DMS 273 (cell line): ENCODE measurements around the gene NKAP.
A peak's percentile ranks its signal among the peaks of the same experiment; 100 is the strongest.
"Not testable (repeated sequence)": the region's sequence is repeated elsewhere in the genome, so short reads cannot be mapped to it uniquely, and the experiment has no call there.

ENCODE experiments used
- DNase-seq: peaks from one replicate; lab custom pipeline; 2025; ENCODE audit not compliant: unreplicated experiment; lab: John Stamatoyannopoulos, UW

The NKAP gene

DNA sequence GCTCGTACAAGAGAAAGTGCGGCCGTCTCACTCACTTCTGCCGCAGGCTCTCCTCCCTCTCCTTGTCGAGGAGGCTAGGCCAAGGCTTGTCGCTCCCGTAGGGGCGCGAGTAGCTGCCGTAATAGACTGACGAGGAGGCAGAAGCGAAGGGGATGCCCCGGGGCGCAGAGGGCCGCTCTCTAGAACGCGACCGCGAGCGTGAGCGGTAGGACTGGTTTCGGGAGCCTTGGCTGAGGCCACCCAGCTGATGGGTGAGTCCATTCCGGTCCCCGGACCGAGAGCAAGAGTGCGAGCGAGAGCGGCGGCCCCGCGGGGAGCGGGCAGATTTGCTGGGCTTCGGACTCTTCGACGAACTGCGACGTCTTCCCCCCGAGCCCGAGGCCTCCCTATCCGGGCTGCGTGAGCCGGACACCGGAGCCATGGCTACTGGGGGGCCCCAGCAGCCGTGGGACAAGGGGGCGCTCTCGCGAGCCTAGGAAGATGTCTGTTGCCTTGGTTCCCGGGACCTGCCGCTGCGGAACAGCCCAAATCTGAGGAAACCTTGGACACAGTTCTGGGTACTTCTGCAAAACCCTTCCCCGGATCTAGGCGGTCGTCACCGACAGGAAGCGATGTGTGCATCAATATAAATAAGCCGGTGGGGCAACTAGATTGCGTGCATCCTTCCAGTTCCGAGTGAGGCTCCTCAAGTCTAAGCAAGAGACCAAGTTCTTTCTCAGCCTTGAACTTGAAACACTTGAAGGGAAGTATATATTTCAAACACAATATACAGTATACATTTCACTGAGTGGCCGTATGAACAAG, at the start of gene NKAP:
Gene NKAP (minus strand): TSS at position 567 of the 804 bp plus-strand sequence. CDS start 146 bp downstream, at position 421.
- peak; percentile 96 for DNase-seq

DNA sequence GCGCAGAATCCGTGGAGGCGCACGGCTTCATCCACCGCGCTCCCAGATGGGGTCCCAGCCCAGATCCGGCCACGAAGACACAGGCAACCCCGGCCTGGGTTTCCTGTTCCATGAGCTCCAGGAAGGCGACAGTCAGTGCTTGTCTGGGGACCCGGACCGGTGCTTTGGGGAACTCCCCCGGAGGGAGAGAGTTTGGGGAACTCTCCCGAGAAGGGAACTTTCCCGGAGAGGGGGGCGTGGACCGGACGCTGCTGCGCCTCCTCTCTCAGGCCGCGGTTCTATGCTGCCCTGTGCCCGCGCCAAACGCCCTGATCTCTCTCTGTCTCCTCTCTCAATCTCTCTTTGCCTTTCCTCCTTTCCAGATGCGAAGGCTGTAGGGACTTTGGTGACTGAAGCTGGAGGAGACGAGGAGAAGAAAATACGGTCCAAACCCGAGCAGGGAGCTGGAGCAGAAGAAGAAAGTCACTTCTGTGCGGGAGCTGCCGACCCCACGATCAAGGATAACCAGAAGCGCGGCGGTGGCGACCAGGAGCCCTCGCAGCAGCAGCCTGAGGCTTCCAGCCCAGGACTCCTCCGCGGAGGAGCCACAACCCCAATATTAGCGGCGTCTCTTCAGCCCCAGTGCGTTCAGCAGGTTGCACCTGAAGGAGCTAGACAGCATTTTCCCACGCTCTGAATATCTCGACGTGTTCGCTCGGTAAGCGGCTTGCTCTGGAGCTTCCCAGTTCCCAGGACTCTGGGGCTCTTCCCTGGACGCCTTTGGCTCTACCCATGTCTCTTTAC, 47.6 kb upstream of the NKAP start:
- DNase-seq = peak; percentile 55

DNA sequence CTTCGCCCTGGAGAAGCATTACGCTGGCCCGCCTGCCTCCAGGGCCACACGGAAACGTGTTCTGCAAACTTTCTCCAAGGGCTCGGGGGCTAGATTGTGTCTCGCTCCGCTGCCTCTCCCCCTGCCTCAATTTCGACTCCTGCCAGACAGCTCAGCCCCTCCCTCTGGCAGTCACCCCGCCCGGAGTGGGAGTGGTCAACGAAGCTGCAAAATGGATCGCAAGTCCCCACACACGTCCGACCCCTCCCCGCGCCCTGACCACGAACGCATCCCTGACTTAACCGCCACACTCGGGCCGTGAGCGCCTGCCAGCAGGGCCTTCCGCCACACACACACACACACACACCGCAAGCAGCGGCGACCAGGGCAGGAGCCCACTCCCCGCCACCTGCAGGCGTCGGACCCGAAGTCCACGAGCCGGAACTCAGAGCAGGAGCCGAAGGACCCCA, 47.0 kb upstream of the NKAP start:
- DNase-seq = peak; percentile 49

DNA sequence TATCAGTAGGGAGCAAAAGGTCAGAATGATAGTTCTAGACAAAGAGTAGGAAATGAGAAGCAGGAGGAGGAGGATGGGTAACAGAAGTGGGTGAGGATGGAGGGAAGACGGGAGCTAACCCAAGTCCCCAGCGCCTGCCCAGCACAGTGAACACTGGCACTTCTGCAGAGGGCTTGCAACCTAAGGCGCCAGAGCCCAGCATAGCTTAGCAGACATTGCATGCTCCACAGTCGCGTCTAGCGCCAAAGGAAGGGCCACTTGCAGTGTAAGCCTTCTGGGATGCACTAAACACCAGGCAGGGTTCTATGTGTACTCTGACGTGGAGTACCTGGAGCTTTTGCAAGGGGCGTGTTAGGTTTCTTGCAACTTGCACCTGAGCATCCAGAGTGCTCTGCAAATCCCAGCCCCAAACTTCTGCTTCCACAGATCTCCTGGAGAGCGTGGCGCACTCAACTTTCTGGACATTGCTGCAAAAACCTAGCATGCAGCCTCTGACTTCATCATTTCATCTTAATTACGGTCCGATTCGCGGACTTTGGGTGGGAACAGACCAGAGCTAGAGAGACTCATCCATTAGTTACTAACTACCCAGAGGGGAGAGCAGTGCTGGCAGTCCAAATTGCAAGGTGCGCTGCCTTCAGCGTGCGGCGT, 46.5 kb upstream of the NKAP start:
- DNase-seq = peak; percentile 44

DNA sequence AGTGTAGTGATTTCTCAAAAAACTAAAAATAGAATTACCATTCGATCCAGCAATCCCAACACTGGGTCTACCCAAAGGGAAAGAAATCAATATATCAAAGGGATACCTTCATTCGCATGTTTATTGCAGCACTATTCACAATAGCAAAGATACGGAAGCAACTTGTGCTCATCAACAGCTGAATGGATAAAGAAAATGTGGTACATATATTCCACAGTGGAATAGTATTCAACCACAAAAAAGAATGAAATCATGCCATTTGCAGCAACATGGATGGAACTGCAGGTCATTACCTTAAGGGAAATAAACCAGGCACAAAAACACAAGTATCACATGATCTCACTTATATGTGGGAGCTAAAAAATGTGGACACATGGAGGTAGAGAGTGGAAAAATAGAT, 42.7 kb upstream of the NKAP start:
- DNase-seq = no peak

DNA sequence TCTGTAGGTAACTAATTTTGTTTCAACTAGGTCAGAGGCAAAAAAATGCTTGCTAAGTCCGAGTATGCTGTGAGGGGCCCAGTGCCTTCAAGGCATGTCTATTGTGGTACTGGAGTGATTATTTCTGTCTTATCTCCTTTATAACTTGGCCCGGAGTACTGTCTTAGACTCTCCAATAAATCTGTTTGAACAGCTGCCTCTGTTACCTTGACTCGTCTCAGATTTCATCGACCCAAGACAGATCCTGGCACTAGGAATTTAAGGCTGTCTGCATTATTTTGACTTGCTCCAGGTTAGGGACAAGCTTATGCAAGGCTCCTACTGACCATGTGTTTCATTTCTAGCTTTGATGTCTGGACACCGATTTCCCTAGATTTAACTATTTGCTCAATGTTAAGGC, 41.1 kb upstream of the NKAP start:
- DNase-seq = peak; percentile 62

DNA sequence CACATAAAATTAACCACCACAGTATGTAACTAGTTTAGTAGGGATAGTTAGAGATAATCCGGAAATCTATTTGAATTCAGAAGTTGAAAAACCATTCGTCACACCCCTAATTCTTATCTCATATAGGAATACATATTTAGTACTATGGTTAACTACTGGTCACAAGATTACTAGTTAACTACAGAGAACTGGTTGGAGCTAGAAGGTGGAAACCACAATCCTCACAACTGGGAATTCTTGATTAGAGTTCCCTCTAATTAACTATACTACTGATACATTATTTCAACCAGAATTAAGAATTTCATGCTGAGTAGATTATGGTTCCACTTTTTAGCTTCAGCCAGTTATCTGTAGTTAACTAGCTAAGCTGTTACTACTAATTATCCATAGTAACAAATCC, 39.9 kb upstream of the NKAP start:
- no peak for DNase-seq

DNA sequence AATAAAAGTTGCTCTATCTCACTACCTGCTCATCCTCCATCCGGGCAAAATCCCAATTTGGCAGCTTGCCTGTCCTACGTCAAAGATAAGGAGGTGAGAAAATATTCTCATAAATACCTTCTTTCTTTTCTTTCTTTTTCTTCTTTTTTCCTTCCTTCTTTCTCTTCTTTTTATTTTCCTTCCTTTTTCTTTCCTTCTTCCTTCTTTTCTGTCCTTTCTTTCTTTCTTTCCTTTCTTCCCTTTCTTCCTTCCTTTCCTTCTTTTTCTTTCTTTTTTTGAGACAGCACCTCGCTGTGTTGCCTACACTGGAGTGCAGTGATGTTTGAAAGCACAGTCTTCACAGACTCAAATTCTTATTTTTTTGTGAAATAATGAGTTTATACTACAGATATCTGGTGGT, 38.6 kb upstream of the NKAP start:
- DNase-seq = no peak

DNA sequence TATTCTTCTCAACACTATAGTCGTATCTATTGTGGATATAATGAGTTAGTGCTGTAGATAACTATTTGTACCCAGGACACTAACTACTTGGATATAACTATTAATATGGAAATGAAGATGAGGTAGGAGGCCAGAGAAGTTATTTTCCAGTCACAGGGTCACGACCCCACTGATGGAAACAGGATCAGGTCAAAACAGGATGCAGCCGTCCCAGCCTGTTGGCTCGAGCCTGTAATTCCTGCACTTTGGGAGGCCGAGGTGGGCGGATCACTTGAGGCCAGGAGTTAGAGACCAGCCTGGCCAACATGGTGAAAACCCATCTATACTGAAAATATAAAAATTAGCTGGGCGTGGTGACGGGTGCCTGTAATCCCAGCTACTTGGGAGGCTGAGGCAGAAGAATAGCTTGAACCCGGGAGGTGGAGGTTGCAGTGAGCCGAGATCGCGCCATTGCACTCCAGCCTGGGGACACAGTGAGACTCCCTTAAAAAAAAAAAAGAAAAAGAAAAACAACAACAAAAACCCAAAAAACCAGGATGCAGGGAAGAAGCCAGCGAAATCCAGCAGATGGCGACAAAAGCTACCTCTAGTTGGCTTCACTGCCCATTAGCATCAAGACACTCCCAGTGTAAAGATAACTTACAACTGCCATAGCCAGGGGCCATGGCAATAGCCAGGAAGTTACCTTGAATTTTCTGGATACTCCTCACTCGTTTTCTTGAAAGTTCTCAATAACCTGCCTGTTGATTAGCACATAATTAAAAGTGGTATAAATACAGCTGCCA, 37.9 kb upstream of the NKAP start:
- DNase-seq = peak; percentile 74

DNA sequence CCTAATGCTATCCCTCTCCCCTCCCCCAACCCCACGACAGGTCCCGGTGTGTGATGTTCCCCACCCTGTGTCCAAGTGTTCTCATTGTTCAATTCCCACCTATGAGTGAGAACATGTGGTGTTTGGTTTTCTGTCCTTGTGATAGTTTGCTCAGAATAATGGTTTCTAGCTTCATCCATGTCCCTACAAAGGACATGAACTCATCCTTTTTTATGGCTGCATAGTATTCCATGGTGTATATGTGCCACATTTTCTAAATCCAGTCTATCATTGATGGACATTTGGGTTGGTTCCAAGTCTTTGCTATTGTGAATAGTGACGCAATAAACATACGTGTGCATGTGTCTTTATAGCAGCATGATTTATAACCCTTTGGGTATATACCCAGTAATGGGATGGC, 33.6 kb upstream of the NKAP start:
- DNase-seq = not testable (repeated sequence)

DNA sequence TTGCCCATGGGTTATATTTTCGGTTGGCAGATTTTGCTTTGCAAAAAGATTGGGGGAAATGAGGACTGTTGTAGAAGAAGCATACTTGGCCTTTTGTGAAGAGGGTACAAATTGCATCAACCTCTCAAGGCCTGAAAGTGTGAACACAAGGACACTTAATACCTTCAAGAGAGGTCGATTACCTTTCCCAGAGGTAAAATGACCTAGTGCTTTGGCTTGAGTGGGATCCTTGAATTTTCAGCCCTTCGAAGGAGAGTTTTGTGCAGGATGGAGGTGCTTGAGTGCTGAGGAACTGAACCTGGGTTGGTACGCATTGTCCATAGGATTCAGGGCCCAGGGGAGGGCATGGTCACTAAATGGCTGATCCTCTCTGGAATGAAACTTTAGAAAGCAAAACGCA, 27.6 kb upstream of the NKAP start:
- DNase-seq = no peak

DNA sequence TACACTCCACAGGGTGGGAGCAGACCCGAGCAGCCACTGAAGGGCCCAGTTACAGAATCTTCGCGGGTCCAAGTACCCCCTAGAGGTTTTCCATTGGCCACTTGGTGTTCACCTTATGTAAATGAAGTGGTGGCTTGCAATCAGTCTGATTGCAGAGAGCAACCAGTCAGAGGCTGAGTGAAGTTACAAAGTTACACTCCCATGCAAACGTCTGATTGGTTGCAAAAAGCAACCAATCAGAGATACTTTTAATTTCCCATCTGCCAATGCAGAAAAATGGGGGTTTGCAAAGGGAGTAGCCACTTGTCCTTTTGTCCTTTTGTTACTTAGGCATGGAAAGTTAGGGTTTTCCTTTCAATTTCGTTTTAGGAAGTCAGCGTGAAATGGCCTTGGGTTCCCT, 27.0 kb upstream of the NKAP start:
- peak; percentile 14 for DNase-seq

DNA sequence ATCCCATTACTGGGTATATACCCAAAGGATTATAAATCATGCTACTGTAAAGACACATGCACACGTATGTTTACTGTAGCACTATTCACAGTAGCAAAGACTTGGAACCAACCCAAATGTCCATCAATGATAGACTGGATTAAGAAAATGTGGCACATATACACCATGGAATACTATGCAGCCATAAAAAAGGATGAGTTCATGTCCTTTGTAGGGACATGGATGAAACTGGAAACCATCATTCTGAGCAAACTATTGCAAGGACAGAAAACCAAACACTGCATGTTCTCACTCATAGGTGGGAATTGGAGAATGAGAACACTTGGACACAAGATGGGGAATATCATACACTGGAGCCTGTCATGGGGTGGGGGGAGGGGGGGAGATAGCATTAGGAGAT, 23.3 kb upstream of the NKAP start:
- not testable (repeated sequence) for DNase-seq

DNA sequence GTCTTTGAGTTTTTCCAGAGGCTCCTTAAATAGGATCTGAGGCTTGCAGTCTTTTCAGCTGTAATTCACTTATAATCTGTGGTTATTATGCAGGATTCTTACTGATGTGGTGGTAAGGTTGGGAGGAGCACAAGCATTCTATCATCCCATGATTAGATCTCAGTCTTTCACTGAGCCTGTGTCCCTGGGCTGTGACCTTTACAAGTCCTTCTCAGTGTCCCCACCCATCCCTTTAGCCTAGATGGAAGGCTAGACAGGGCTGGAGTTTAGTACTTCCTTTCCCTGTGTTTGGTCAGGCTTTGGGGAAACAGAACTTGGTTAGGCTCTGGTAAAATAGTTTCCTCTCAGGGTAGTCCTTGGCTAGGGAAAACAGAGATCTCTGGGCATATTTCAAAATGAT, 17.1 kb upstream of the NKAP start:
- DNase-seq = no peak

DNA sequence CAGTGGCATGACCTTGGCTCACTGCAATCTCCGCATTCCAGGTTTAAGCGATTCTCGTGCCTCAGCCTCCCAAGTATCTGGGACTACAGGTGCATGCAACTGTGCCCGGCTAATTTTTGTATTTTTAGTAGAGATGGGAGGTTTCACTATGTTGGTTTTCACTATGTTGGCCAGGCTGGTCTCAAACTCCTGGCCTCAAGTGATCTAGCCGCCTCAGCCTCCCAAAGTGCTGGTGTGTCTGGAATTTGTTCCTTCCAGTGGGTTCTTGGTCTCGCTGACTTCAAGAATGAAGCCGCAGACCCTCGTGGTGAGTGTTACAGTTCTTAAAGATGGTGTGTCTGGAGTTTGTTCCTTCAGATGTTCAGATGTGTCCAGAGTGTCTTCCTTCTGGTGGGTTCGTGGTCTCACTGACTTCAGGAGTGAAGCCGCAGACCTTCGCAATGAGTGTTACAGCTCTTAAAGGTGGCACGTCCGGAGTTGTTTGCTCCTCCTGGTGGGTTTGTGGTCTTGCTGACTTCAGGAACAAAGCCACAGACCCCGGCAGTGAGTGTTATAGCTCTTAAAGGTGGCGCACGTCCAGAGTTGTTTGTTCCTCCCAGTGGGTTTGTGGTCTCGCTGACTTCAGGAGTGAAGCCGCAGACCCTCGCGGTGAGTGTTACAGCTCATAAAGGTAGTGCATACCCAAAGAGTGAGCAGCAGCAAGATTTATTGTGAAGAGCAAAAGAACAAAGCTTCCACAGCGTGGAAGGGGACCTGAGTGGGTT, 12.4 kb upstream of the NKAP start:
- not testable (repeated sequence) for DNase-seq

DNA sequence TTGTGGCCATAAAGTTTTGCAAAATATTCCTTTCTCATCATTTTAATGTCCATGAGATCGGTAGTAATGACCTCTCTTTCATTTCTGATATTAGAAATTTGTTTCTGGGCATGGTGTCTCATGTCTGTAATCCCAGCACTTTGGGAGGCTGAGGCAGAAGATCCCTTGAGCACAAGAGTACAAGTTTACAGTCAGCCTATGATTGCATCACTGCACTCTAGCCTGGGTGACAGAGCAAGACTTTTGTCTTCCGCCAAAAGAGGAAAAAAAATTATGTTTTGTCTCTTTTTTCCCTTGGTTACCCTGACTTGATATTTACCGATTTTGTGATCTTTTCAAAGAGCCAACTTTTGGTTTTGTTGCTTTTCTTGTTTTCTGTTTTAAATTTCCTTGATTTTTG, 10.8 kb upstream of the NKAP start:
- DNase-seq = peak; percentile 29

DNA sequence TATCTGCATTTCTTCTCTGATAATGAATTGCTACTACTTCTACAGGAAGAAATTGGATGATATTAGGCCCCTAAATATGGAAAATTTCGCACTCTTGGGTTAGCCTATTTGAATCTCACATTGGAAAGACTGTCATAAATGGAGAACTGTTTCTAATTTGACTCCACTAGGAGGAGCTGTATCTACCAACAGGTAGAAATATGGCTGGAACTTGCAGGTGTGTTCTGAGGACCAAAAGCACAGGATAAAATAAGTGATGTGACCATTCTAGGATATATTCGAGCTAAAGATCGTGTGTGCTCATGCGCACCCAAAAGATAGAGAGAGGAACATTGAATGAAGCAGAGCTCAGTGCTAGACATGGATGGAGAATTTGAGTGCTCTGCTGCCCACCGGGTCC, 4.8 kb upstream of the NKAP start:
- peak; percentile 18 for DNase-seq

DNA sequence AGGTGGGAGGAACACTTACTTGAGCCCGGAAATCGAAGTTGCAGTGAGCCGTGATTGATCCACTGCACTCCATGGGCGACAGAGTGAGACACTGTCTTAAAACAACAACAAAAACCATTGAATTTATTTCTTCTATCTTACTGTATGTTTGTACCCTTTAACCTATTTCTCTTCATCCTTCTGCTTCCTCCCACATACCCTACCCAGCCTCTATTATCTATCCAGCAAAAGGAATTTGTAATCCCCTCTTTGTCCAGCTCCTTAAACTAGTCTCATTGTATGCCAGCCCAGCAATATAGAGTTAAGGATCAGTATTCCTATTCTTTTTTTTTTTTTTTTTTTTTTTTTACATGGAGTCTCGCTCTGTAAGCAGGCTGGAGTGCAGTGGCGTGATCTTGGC, 1.9 kb upstream of the NKAP start:
- no peak for DNase-seq

DNA sequence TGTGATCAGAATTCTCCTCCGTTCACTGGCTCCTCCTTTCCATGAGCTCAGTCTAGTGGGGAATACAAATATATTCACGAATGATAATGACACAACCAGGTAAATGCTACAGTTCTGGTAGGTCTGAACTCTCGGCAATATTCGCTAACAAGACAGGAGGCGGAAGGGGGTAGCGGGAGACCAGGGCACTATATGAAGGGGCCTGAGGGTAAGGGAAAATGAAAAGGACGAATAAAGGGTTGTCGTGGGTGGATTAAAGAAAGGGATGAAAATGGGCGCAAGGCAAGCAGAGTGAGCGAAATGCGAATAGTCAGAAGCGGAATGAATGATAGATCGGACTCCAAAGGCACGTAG, 743 bp downstream of the NKAP start:
- no peak for DNase-seq

DNA sequence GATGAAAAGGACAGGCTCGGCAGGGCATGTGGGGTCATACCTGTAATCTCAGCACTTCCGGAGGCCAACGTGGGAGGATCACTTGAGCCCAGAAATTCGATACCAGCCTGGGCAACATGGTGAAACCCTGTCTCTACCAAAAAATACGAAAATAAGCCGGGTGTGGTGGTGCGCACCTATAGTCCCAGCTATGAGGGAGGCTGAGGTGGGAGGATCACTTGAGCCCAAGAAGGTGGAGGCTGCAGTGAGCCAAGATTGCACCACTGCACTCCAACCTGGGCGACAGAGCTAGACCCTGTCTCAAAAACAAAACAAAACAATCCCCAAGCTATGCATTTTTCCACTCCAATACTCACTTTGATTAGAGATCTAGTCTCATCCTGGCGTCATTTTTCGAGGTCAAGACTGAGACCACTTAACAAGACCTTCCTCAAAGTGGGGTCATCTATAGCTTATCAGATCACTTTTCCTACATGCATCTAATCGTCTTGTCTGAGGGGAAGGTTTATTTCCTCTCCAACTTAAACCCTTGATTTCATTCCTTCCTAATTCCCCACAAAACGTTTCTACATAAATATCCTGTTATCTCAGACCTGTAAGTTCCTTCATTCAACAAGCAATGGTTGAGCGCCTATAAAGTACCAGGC, 1.3 kb downstream of the NKAP start:
- peak; percentile 20 for DNase-seq
